OCI-LY7 (cell line): ENCODE measurements around the gene MYO9A. TPM values are rescaled to one million over a fixed set of nuclear protein-coding genes. Genes with fewer than 3 reads are reported as not detected.

Experiments
- BruUV-seq: library from RNA; stranded (reverse); fragments of 400-500 nt; replicated peaks from 2 replicates; lab custom pipeline; 2021; lab: Mats Ljungman, UMichigan
- CTCF ChIA-PET: fragments of 300-600 bp; sonication (Branson Sonifier 250); formaldehyde crosslinking; loops from one replicate; lab custom pipeline; 2022; ENCODE audit warnings: antibody characterized with exemption; ENCODE audit not compliant: unreplicated experiment; lab: Charles Lee
- POLR2A ChIA-PET: fragments of 300-600 bp; sonication (Branson Sonifier 250); formaldehyde crosslinking; loops from one replicate; lab custom pipeline; 2022; ENCODE audit warnings: antibody characterized with exemption; lab: Charles Lee
- DNase-seq: peaks from one replicate; pipeline ENCODE4 v3.0.0-alpha.2; 2015; ENCODE audit warnings: low spot score
- H2AFZ ChIP-seq: fragments of 200-600 bp; sonication (generic), shearing (Covaris generic); 2 replicates; pipeline ENCODE4 v1.6.1; 2014; ENCODE audit warnings: mild to moderate bottlenecking, antibody characterized with exemption, low read length, moderate library complexity
- H3K27ac ChIP-seq: fragments of 200-600 bp; sonication (generic); 2 replicates; pipeline ENCODE4 v1.5.1; 2014; ENCODE audit warnings: mixed run types, low read depth, mild to moderate bottlenecking, moderate library complexity, low read length, inconsistent platforms; ENCODE audit not compliant: poor library complexity, severe bottlenecking
- H3K36me3 ChIP-seq: fragments of 200-600 bp; sonication (generic); 2 replicates; pipeline ENCODE4 v1.6.1; 2014; ENCODE audit warnings: mild to moderate bottlenecking, antibody characterized with exemption, low read length, moderate library complexity, mixed read lengths; ENCODE audit not compliant: insufficient read depth
- H3K4me1 ChIP-seq: fragments of 200-600 bp; sonication (generic); 2 replicates; pipeline ENCODE4 v1.5.1; 2014; ENCODE audit warnings: mild to moderate bottlenecking, low read length; ENCODE audit not compliant: insufficient read depth, poor library complexity, severe bottlenecking
- H3K4me2 ChIP-seq: fragments of 200-600 bp; sonication (generic); 2 replicates; pipeline ENCODE4 v1.6.1; 2014; ENCODE audit warnings: mild to moderate bottlenecking, low read length
- H3K4me3 ChIP-seq: fragments of 200-600 bp; sonication (generic); 2 replicates; pipeline ENCODE4 v1.5.1; 2014; ENCODE audit warnings: mild to moderate bottlenecking, low read depth, low read length; ENCODE audit not compliant: poor library complexity, severe bottlenecking
- H3K79me2 ChIP-seq: fragments of 200-600 bp; sonication (generic); 2 replicates; pipeline ENCODE4 v1.6.1; 2016; ENCODE audit warnings: low read depth, mild to moderate bottlenecking, low read length, moderate library complexity, mixed read lengths; ENCODE audit not compliant: insufficient read depth
- H3K9me2 ChIP-seq: fragments of 200-600 bp; sonication (generic); 2 replicates; pipeline ENCODE4 v1.6.1; 2016; ENCODE audit warnings: mild to moderate bottlenecking, low read length, mixed read lengths; ENCODE audit not compliant: insufficient read depth
- H3K9me3 ChIP-seq: fragments of 200-600 bp; sonication (generic); 2 replicates; pipeline ENCODE4 v1.6.1; 2014; ENCODE audit warnings: mild to moderate bottlenecking, mixed run types, low read length, mixed read lengths
- H4K20me1 ChIP-seq: fragments of 200-600 bp; sonication (generic); 2 replicates; pipeline ENCODE4 v1.6.1; 2014; ENCODE audit warnings: mild to moderate bottlenecking, antibody characterized with exemption, low read length, moderate library complexity, mixed read lengths; ENCODE audit not compliant: insufficient read depth
- EZH2phosphoT487 ChIP-seq: fragments of 200-600 bp; sonication (generic); IDR thresholded peaks from 2 replicates; pipeline ENCODE4 v1.6.1; 2018; ENCODE audit warnings: low read depth, borderline replicate concordance, mild to moderate bottlenecking, mixed run types, antibody characterized with exemption, low read length, moderate library complexity, mixed read lengths
- intact Hi-C: fragments of 100-400 bp; cut with micrococcal nuclease; formaldehyde crosslinking; loops from one replicate; pipeline ENCODE4 v1.10.0; 2022; ENCODE audit not compliant: unreplicated experiment
- total RNA-seq, 2 experiments: library from RNA; depleted of rRNA in 1 of 2; stranded (reverse); fragments of >200 nt in 1 of 2; shearing (Covaris generic) in 1 of 2; gene quantifications; 2 replicates each; pipeline ENCODE4 v1.2.3, GENCODE V29; 2014 to 2022
- TF ChIP-seq, protein P1 (sequence below): fragments of 200-600 bp; sonication (generic); conservative IDR thresholded peaks from 2 replicates; pipeline ENCODE4 v1.5.1; 2014; ENCODE audit warnings: mild to moderate bottlenecking, antibody characterized with exemption, low read length, moderate library complexity, mixed read lengths

Gene MYO9A
- total RNA-seq, 2 experiments from 2014 or later: 26.4 to 125 TPM

DNA sequence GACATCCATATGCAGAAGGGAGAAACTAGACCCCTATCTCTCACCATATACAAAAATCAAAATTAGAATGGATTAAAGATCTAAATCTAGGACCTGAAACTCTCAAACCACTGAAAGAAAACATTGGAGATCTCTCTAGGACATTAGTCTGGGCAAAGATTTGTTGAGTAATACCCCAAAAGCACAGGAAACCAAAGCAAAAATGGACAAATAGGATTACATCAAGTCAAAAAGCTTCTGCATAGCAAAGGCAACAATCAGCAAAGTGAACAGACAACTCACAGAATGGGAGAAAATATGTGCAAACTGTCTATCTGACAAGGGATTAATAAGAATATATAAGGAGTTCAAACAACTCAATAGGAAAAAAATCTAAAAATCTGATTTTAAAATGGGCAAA, 54.8 kb downstream of the MYO9A start:
- H3K27ac ChIP-seq: no peak overlapping the region
- no peaks in the 10 kb centered on the region for H3K9me2 ChIP-seq
- peaks cover 42% of the 10 kb centered on the region for H3K79me2 ChIP-seq
- POLR2A ChIA-PET: interaction anchor here (1.3 to 1.5 kb wide), 2 partner anchors 11 to 15 kb away, joined by 3 to 4 read pairs; no protein-coding TSS in a partner anchor
- no peak for TF ChIP-seq EZH2phosphoT487
- TF ChIP-seq, protein P1, sequence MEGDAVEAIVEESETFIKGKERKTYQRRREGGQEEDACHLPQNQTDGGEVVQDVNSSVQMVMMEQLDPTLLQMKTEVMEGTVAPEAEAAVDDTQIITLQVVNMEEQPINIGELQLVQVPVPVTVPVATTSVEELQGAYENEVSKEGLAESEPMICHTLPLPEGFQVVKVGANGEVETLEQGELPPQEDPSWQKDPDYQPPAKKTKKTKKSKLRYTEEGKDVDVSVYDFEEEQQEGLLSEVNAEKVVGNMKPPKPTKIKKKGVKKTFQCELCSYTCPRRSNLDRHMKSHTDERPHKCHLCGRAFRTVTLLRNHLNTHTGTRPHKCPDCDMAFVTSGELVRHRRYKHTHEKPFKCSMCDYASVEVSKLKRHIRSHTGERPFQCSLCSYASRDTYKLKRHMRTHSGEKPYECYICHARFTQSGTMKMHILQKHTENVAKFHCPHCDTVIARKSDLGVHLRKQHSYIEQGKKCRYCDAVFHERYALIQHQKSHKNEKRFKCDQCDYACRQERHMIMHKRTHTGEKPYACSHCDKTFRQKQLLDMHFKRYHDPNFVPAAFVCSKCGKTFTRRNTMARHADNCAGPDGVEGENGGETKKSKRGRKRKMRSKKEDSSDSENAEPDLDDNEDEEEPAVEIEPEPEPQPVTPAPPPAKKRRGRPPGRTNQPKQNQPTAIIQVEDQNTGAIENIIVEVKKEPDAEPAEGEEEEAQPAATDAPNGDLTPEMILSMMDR: no peak
- DNase-seq: no peak
- H3K4me2 ChIP-seq: no peak overlapping the region
- no peak overlapping the region for H3K4me3 ChIP-seq
- CTCF ChIA-PET: no interaction called here
- H3K36me3 ChIP-seq: peaks cover 12% of the 10 kb centered on the region; the same call in 1 of the 2 replicates
- BruUV-seq: no TSS peak
- intact Hi-C loops: no loop called here
- no peaks in the 10 kb centered on the region for H3K9me3 ChIP-seq
- H3K4me1 ChIP-seq: peaks cover 7% of the 10 kb centered on the region
- no peaks in the 10 kb centered on the region for H4K20me1 ChIP-seq
- H2AFZ ChIP-seq: no peak overlapping the region

DNA sequence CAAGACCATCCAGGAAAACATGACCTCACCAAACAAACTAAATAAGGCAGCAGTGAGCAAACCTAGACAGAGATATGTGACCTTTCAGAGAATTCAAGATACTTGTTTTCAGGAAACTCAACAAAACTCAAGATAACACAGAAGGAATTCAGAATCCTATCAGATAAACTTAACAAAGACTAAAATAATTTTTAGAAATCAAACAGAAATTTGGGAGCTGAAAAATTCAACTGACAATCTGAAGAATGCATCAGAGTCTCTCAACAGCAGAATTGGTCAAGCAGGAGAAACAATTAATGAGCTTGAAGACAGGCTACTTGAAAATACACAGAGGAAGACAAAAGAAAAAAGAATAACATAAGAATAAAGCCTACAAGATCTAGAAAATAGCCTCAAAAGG, 55.6 kb downstream of the MYO9A start:
- Histone ChIP-seq H3K9me2 (no peaks in the 10 kb centered on the region), H2AFZ (no peak overlapping the region), H3K4me1 (peaks cover 11% of the 10 kb centered on the region), H3K4me2 (no peak overlapping the region), H3K9me3 (no peaks in the 10 kb centered on the region), H3K36me3 (peaks cover 12% of the 10 kb centered on the region; the same call in 1 of the 2 replicates), H4K20me1 (no peaks in the 10 kb centered on the region), H3K4me3 (no peak overlapping the region), H3K79me2 (peaks cover 39% of the 10 kb centered on the region), H3K27ac (no peak overlapping the region)
- no peak for TF ChIP-seq EZH2phosphoT487
- TF ChIP-seq, protein P1: no peak
- DNase-seq: no peak
- ChIA-PET POLR2A (interaction anchor here (0.9 to 1.5 kb wide), 5 partner anchors 8 to 454 kb away, joined by 3 to 9 read pairs (median 3); no protein-coding TSS in a partner anchor), CTCF (no interaction called here)
- no TSS peak for BruUV-seq
- intact Hi-C loops: no loop called here

GRCh38 chr15:72060687-72061250, 57.2 kb downstream of the MYO9A start:
- Histone ChIP-seq H3K9me2 (no peaks in the 10 kb centered on the region), H3K4me3 (no peak overlapping the region), H4K20me1 (no peaks in the 10 kb centered on the region), H3K9me3 (no peaks in the 10 kb centered on the region), H3K36me3 (peaks cover 9% of the 10 kb centered on the region; the same call in 1 of the 2 replicates), H2AFZ (no peak overlapping the region), H3K4me2 (no peak overlapping the region), H3K4me1 (peaks cover 9% of the 10 kb centered on the region), H3K27ac (no peak overlapping the region), H3K79me2 (peaks cover 33% of the 10 kb centered on the region)
- BruUV-seq: no TSS peak
- DNase-seq: no peak
- ChIA-PET CTCF (no interaction called here), POLR2A (interaction anchor here (0.6 to 1.1 kb wide), 2 partner anchors 8 to 49 kb away, joined by 3 to 5 read pairs; no protein-coding TSS in a partner anchor)
- TF ChIP-seq EZH2phosphoT487: no peak
- TF ChIP-seq, protein P1: no peak
- intact Hi-C loops: no loop called here
